ENCODE data around the gene MDGA2.

DNA sequence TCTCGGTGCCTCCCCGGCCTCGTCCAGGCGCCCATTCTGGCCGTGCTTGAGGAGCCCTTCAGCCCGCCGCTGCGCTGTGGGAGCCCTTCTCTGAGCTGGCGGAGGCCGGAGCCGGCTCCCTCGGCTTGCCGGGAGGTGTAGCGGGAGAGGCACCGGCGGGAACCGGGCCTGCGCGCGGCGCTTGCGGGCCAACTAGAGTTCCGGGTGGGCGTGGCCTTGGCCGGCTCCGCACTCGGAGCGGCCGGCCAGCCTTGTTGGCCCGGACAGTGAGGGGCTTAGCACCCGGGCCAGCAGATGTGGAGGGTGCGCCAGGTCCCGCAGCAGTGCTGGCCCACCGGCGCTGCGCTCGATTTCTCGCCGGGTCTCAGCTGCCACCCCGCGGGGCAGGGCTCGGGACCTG is 855.1 kb downstream of the MDGA2 start:
- no peak for TF ChIP-seq POLR2A (IDR thresholded peaks at IDR 0.05; ENCODE audit: low read depth, low read length)
- TF ChIP-seq POLR2AphosphoS5 (IDR thresholded peaks at IDR 0.05; ENCODE audit: low read depth, low read length), result no peak
- TF ChIP-seq TAF1 (IDR thresholded peaks at IDR 0.05; ENCODE audit: borderline replicate concordance, low read depth, low read length), result no peak
